ENCODE results near the gene MCF2L2. TPM values are rescaled to one million over a fixed set of nuclear protein-coding genes. Genes with fewer than 3 reads are reported as not detected.

The MCF2L2 gene
- total and polyA plus RNA-seq, 2 experiments from 2014 or later: 6.7 to 14.6 TPM

- Histone ChIP-seq H3K79me2 (replicated peaks; ENCODE audit: insufficient read depth) (peaks cover 9% of the 10 kb centered on the region), H2AFZ (no peak overlapping the region), H4K20me1 (replicated peaks; ENCODE audit: insufficient read depth) (no peaks in the 10 kb centered on the region; the same call in 1 of the 2 replicates), H3K4me3 (no peak overlapping the region), H3K27ac (ENCODE audit: low read depth) (no peak overlapping the region), H3F3A (replicated peaks; ENCODE audit: low read depth) (0 out of 2 replicates have a peak, but pooled peaks cover 3% of the 10 kb centered on the region), H3K4me2 (no peak overlapping the region), H3K36me3 (ENCODE audit: insufficient read depth) (peaks cover 22% of the 10 kb centered on the region), H3K27me3 (ENCODE audit: insufficient read depth) (no peaks in the 10 kb centered on the region), H3K4me1 (ENCODE audit: insufficient read depth) (peaks cover 6% of the 10 kb centered on the region; the same call in 1 of the 2 replicates), H3K9me2 (ENCODE audit: insufficient read depth) (no peaks in the 10 kb centered on the region)
- H3K4me3 Mint-ChIP-seq: no peak overlapping the region
- no peak for TF ChIP-seq JUNB (IDR thresholded peaks at IDR 0.05; ENCODE audit: unreplicated experiment)
- no peak for TF ChIP-seq CREB1 (CRISPR knock-in tag; IDR thresholded peaks at IDR 0.05; ENCODE audit: low read depth)
- TF ChIP-seq STAT1 (IDR thresholded peaks at IDR 0.05; ENCODE audit: unreplicated experiment): no peak
- no peak for TF ChIP-seq ZNF114 (CRISPR knock-in tag; IDR thresholded peaks at IDR 0.05)
- no peak for TF ChIP-seq ZNF331 (CRISPR knock-in tag; IDR thresholded peaks at IDR 0.05; ENCODE audit: low read depth)
- peaks cover 2% of the 10 kb centered on the region; the same call in 2 of the 3 replicates for H3K9me3 Mint-ChIP-seq
- H3K4me1 Mint-ChIP-seq: peaks cover 3% of the 10 kb centered on the region; the same call in 2 of the 3 replicates
- no peak for ATAC-seq
- no peak for DNase-seq (ENCODE audit: low spot score)
- peaks cover 5% of the 10 kb centered on the region for H3K27me3 Mint-ChIP-seq (ENCODE audit: insufficient read depth, low read depth, poor library complexity)
- no peak overlapping the region for H3K27ac Mint-ChIP-seq
- peaks cover 31% of the 10 kb centered on the region for H3K36me3 Mint-ChIP-seq (ENCODE audit: low read depth)
These were observed 26.7 kb upstream of the MCF2L2 start for GRCh38 chr3:183455089-183455488.

DNA sequence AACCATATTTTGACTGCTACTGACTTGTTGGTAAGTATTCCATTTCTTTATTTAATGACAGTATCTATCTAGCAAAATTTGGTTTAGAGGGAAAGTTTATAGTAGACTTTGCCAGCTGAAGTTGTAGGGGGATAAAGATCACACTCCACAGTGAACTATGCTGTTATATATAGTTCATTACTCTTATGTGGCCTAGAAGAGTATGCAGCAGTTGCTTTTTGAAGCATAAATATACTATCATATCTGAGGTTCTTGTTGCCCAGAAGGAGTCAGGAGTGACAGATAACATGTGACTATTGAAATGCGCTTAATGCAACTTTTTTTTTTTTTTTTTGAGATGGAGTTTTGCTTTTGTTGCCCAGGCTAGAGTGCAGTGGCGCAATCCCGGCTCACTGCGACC, 25.6 kb upstream of the MCF2L2 start:
- Histone ChIP-seq H3K27me3 (ENCODE audit: insufficient read depth) (no peaks in the 10 kb centered on the region), H3K79me2 (replicated peaks; ENCODE audit: insufficient read depth) (peaks cover 20% of the 10 kb centered on the region), H3K27ac (ENCODE audit: low read depth) (no peak overlapping the region), H2AFZ (no peak overlapping the region), H3K4me3 (no peak overlapping the region), H3K9me2 (ENCODE audit: insufficient read depth) (no peaks in the 10 kb centered on the region), H4K20me1 (replicated peaks; ENCODE audit: insufficient read depth) (no peaks in the 10 kb centered on the region; the same call in 1 of the 2 replicates), H3K36me3 (ENCODE audit: insufficient read depth) (peaks cover 22% of the 10 kb centered on the region), H3K4me1 (ENCODE audit: insufficient read depth) (peaks cover 3% of the 10 kb centered on the region; the same call in 1 of the 2 replicates), H3F3A (replicated peaks; ENCODE audit: low read depth) (0 out of 2 replicates have a peak, but pooled peaks cover 3% of the 10 kb centered on the region), H3K4me2 (no peak overlapping the region)
- H3K4me1 Mint-ChIP-seq: peaks cover 3% of the 10 kb centered on the region; the same call in 2 of the 3 replicates
- no peak overlapping the region for H3K4me3 Mint-ChIP-seq
- H3K27me3 Mint-ChIP-seq (ENCODE audit: insufficient read depth, low read depth, poor library complexity): peaks cover 5% of the 10 kb centered on the region
- DNase-seq (ENCODE audit: low spot score) (no peak), ATAC-seq (no peak)
- H3K36me3 Mint-ChIP-seq (ENCODE audit: low read depth): peaks cover 31% of the 10 kb centered on the region
- TF ChIP-seq CTCF (conservative IDR thresholded peaks at IDR 0.05; ENCODE audit: low read depth in 2 of 2) (no peak), EZH2phosphoT487 (IDR thresholded peaks at IDR 0.05; ENCODE audit: unreplicated experiment) (no peak), JUNB (IDR thresholded peaks at IDR 0.05; ENCODE audit: unreplicated experiment) (no peak), EZH2 (IDR thresholded peaks at IDR 0.05; ENCODE audit: low read depth, unreplicated experiment) (no peak), ZNF114 (CRISPR knock-in tag; IDR thresholded peaks at IDR 0.05) (no peak), REST (IDR thresholded peaks at IDR 0.05; ENCODE audit: unreplicated experiment) (no peak)
- TF ChIP-seq, protein P1, sequence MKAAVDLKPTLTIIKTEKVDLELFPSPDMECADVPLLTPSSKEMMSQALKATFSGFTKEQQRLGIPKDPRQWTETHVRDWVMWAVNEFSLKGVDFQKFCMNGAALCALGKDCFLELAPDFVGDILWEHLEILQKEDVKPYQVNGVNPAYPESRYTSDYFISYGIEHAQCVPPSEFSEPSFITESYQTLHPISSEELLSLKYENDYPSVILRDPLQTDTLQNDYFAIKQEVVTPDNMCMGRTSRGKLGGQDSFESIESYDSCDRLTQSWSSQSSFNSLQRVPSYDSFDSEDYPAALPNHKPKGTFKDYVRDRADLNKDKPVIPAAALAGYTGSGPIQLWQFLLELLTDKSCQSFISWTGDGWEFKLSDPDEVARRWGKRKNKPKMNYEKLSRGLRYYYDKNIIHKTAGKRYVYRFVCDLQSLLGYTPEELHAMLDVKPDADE (IDR thresholded peaks at IDR 0.05): no peak
- no peak overlapping the region for H3K27ac Mint-ChIP-seq
- no peaks in the 10 kb centered on the region for H3K9me3 Mint-ChIP-seq

Measured in GM23338 (cell line).